Stimulated activated CD4-positive, alpha-beta T cell treated with anti-CD3 and anti-CD28 coated beads, Interleukin-2, amount 100 ng/mL, for 48 hours (primary cell): ENCODE results near the gene CIDEA.

Experiments
- DNase-seq, 2 donors: peaks; one replicate each; pipeline ENCODE4 v3.0.0-alpha.2; 2020

The CIDEA gene

GRCh38 chr18:12324991-12325725 lies 71.0 kb downstream of the CIDEA start:
- DNase-seq = no peak

- DNase-seq = no peak
Observed at GRCh38 chr18:12325726-12326245, 71.6 kb downstream of the CIDEA start.

GRCh38 chr18:12326711-12327460 lies 72.7 kb downstream of the CIDEA start:
- DNase-seq = no peak
